ENCODE results near the gene AFF1. TPM values are rescaled to one million over a fixed set of nuclear protein-coding genes. Genes with fewer than 3 reads are reported as not detected.

Gene AFF1, protein sequence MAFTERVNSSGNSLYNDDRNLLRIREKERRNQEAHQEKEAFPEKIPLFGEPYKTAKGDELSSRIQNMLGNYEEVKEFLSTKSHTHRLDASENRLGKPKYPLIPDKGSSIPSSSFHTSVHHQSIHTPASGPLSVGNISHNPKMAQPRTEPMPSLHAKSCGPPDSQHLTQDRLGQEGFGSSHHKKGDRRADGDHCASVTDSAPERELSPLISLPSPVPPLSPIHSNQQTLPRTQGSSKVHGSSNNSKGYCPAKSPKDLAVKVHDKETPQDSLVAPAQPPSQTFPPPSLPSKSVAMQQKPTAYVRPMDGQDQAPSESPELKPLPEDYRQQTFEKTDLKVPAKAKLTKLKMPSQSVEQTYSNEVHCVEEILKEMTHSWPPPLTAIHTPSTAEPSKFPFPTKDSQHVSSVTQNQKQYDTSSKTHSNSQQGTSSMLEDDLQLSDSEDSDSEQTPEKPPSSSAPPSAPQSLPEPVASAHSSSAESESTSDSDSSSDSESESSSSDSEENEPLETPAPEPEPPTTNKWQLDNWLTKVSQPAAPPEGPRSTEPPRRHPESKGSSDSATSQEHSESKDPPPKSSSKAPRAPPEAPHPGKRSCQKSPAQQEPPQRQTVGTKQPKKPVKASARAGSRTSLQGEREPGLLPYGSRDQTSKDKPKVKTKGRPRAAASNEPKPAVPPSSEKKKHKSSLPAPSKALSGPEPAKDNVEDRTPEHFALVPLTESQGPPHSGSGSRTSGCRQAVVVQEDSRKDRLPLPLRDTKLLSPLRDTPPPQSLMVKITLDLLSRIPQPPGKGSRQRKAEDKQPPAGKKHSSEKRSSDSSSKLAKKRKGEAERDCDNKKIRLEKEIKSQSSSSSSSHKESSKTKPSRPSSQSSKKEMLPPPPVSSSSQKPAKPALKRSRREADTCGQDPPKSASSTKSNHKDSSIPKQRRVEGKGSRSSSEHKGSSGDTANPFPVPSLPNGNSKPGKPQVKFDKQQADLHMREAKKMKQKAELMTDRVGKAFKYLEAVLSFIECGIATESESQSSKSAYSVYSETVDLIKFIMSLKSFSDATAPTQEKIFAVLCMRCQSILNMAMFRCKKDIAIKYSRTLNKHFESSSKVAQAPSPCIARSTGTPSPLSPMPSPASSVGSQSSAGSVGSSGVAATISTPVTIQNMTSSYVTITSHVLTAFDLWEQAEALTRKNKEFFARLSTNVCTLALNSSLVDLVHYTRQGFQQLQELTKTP
- 100 to 1,000 TPM in 2 of 4 donors, 10 to 100 TPM in 2; 89.4 to 138 (median 103) TPM for total RNA-seq

GRCh38 chr4:86934771-86935565, at the start of gene AFF1:
Gene AFF1, plus strand, starts transcription at chr4:86935011. Its CDS starts 13,523 bp downstream, at chr4:86948534.
- peak; percentile 91 for ATAC-seq (ENCODE audit: low FRiP score)
- TF ChIP-seq, protein P1, sequence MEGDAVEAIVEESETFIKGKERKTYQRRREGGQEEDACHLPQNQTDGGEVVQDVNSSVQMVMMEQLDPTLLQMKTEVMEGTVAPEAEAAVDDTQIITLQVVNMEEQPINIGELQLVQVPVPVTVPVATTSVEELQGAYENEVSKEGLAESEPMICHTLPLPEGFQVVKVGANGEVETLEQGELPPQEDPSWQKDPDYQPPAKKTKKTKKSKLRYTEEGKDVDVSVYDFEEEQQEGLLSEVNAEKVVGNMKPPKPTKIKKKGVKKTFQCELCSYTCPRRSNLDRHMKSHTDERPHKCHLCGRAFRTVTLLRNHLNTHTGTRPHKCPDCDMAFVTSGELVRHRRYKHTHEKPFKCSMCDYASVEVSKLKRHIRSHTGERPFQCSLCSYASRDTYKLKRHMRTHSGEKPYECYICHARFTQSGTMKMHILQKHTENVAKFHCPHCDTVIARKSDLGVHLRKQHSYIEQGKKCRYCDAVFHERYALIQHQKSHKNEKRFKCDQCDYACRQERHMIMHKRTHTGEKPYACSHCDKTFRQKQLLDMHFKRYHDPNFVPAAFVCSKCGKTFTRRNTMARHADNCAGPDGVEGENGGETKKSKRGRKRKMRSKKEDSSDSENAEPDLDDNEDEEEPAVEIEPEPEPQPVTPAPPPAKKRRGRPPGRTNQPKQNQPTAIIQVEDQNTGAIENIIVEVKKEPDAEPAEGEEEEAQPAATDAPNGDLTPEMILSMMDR (IDR thresholded peaks at IDR 0.05): no peak
- DNase-seq (ENCODE audit: low spot score): peak; percentile 70

DNA sequence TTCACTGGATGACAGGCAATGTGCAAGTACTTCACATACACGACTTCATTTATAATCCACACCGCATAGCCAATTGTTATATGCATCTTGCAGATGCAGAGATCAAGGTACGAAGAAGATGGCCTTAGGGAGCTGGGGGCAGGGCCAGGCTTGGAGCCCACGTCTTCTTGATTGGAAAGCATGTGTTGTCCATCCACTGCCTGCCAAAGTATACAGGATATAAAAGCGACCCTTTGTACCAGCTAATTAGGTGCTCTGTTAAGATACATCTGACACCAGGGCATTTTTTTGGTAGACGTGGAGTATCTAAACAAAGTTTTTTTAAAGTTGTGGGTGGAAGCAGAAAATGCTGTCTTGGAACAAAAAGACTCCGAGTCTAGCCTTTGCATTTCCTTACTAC, 44.0 kb upstream of the AFF1 start:
- ATAC-seq (ENCODE audit: low FRiP score) (no peak), DNase-seq (ENCODE audit: low spot score) (no peak)
- TF ChIP-seq, protein P1 (IDR thresholded peaks at IDR 0.05): no peak

DNA sequence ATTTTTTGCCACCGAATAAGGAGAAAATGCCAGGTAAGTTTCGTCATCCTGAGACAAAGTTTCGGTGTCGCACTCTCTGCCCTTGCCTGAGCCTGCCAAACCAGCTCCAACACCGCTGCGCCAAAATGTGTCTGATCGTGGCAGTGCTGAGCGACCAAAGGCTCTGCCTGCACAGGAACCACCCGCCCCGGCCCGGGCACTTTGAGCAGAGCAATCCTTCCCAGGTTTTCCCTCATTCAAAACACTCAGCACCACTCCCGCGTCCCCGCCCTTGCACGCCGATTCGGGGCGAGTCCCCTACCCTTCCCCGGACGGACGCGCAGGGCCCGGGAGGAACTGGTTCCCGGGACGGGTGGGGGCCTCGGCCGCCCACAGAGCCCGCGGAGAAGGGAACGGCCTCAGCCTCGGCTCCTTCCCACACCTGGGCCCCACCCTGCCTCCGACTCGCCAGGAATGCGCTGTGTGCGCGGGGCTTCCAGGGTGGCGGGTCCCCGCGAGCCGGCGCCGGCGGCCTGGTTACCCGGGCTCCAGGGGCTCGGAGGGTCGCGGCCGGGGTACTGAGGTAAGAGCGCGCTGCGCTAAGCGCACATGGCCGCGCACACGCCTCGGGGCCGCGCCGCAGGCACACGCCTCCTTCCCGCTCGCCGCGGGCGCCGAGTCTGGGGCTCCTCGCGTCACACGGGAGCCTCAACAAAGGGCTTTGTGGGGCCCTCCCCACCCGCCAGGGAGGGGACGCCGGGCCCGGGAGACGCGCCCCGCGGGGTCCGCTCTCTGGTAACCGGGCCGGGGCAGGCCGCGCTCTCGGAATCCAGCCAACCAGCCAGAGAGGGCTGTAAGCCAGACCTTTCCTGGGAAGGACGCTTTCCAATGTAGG, 42.8 kb upstream of the AFF1 start, which contains the start of gene C4orf36:
TSS of gene C4orf36 (minus strand) at position 661 of the 874 bp plus-strand sequence. CDS start 902 bp downstream, outside the sequence.
- ATAC-seq (ENCODE audit: low FRiP score) (peak; percentile 55), DNase-seq (ENCODE audit: low spot score) (no peak)
- TF ChIP-seq, protein P1 (IDR thresholded peaks at IDR 0.05): no peak

- TF ChIP-seq, protein P1 (IDR thresholded peaks at IDR 0.05): no peak
- ATAC-seq (ENCODE audit: low FRiP score): no peak
- no peak for DNase-seq (ENCODE audit: low spot score)
Observed at GRCh38 chr4:86892636-86892960, 42.2 kb upstream of the AFF1 start.

- DNase-seq (ENCODE audit: low spot score) (no peak), ATAC-seq (ENCODE audit: low FRiP score) (no peak)
- TF ChIP-seq, protein P1 (IDR thresholded peaks at IDR 0.05): no peak
Observed at GRCh38 chr4:86893136-86893535, 41.7 kb upstream of the AFF1 start.
